CD8-positive, alpha-beta memory T cell (primary cell): Measurements from ENCODE around the gene ITGB7. TPM values are rescaled to one million over a fixed set of nuclear protein-coding genes. Genes with fewer than 3 reads are reported as not detected.

Source experiments
- CTCF ChIA-PET: fragments of 350-600 bp; sonication (Branson Sonifier 250); formaldehyde crosslinking; loops from one replicate; lab custom pipeline; 2021; ENCODE audit warnings: antibody characterized with exemption; lab: Charles Lee
- POLR2A ChIA-PET: fragments of 350-600 bp; sonication (Branson Sonifier 250); formaldehyde crosslinking; loops from one replicate; lab custom pipeline; 2021; ENCODE audit warnings: antibody characterized with exemption; lab: Charles Lee
- DNase-seq, 5 donors: peaks; one replicate each; pipeline versions ENCODE4 v3.0.0 to v3.0.0-alpha.2; 2020 to 2022; ENCODE audit warnings: mixed read lengths in 1 of 5
- H3K27ac ChIP-seq: one replicate; pipeline ENCODE4 v1.7.0; 2013; ENCODE audit warnings: low read depth, mild to moderate bottlenecking, low read length, moderate library complexity
- H3K27me3 ChIP-seq: 2 replicates; pipeline ENCODE4 v1.7.0; 2013; ENCODE audit warnings: low read length, mild to moderate bottlenecking; ENCODE audit not compliant: insufficient read depth, poor library complexity, severe bottlenecking
- H3K36me3 ChIP-seq: 2 replicates; pipeline ENCODE4 v1.7.0; 2013; ENCODE audit warnings: mild to moderate bottlenecking, low read length, moderate library complexity; ENCODE audit not compliant: insufficient read depth
- H3K4me1 ChIP-seq: 2 replicates; pipeline ENCODE4 v1.7.0; 2013; ENCODE audit warnings: mild to moderate bottlenecking, low read length, moderate library complexity; ENCODE audit not compliant: insufficient read depth
- H3K4me3 ChIP-seq: 2 replicates; pipeline ENCODE4 v1.7.0; 2013; ENCODE audit warnings: mild to moderate bottlenecking, low read length
- H3K9me3 ChIP-seq: 2 replicates; pipeline ENCODE4 v1.7.0; 2013; ENCODE audit warnings: mild to moderate bottlenecking, low read length
- H3K27ac Mint-ChIP-seq, 8 donors: one replicate each; pipeline ENCODE4 v1.8.0; 2020 to 2021; ENCODE audit warnings: mixed read lengths in 8 of 8, mild to moderate bottlenecking in 6 of 8, inconsistent platforms in 3 of 8, moderate library complexity in 3 of 8
- H3K27me3 Mint-ChIP-seq, 2 donors: one replicate each; pipeline ENCODE4 v1.8.0; 2020 to 2021; ENCODE audit warnings: mixed read lengths in 2 of 2, mild to moderate bottlenecking in 1 of 2, moderate library complexity in 1 of 2
- H3K36me3 Mint-ChIP-seq, 3 donors: one replicate each; pipeline ENCODE4 v1.8.0; 2020 to 2021; ENCODE audit warnings: mixed read lengths in 3 of 3, inconsistent platforms in 1 of 3, mild to moderate bottlenecking in 1 of 3
- H3K4me1 Mint-ChIP-seq, 3 donors: one replicate each; pipeline ENCODE4 v1.8.0; 2020 to 2021; ENCODE audit warnings: mixed read lengths in 3 of 3, inconsistent platforms in 1 of 3, mild to moderate bottlenecking in 1 of 3
- H3K4me3 Mint-ChIP-seq, 7 donors: one replicate each; pipeline ENCODE4 v1.8.0; 2020 to 2021; ENCODE audit warnings: mixed read lengths in 7 of 7, mild to moderate bottlenecking in 6 of 7, moderate library complexity in 4 of 7, inconsistent platforms in 2 of 7
- H3K9me3 Mint-ChIP-seq, 5 donors: one replicate each; pipeline ENCODE4 v1.8.0; 2020 to 2022; ENCODE audit warnings: mixed read lengths in 5 of 5, mild to moderate bottlenecking in 3 of 5, moderate library complexity in 2 of 5, inconsistent platforms in 1 of 5
- polyA plus RNA-seq: library from polyadenylated mRNA; unstranded; fragments of 300-500 nt; fragmentation: Illumina TruSeq; gene quantifications from one replicate; pipeline ENCODE4 v1.2.3, GENCODE V29; 2021
- total RNA-seq, 2 experiments: library from RNA; stranded (reverse); gene quantifications; one replicate each; pipeline ENCODE4 v1.2.3, GENCODE V29; 2021

ITGB7 gene
- total and polyA plus RNA-seq, 3 experiments from 2014 or later: 292 to 339 (median 339) TPM

DNA sequence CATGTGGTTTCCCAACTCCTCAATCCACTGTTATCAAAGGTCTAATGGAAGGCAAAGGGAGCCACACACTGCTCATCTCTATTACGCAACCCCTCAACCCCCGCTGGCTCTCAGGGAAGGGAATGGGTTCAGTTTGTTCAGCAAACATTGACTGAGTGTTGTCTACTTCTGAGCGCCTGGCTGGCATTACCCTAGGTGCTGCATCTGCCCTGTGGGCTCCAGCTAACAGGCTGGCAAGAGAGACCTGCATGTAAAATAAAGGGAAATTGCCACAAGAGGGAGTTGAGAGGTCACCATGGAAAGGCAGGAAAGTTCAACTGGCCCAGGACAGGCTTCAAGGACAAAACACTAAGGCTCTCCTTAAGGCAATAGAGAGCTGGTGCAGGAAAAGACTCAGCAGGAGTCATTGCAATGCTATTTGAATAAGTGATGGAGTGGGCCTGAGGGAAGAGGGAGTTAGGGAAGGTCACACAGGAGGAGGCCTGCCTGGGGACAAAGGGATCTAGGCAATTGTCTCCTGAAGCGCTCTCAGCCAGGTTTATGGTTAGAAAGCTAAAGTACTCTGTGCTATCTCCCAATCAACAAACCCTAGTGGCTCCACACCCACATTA, 32.1 kb downstream of the ITGB7 start:
- POLR2A ChIA-PET: no interaction called here

DNA sequence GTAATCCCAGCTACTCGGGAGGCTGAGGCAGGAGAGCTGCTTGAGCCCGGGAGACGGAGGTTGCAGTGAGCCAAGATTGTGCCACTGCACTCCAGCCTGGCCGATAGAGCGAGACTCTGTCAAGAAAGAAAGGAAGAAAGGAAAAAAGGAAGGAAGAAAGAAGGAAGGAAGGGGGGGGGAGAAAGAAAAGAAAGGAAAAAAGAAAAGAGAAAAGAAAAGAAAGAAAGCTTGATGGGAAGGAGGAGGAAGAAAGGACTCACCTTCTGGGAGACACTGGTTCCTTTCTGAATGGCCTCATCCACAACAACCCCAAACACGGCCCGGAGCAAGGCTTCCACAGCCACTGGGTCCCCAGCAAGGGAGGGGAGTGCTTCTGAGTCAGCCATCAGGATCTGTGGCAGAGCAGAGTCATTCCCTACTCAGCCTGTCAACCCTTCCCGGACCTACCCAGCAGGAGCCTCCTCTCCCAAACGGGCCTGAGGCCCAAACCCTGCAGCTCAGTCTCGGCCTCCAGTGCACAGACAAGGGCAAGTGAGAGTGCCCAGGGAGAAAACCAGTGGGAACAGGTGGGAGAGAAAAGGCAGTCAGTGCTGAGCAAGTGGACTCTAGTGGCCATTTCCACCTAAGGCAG, 33.9 kb downstream of the ITGB7 start:
- Mint-ChIP-seq H3K27ac (peak overlapping the region in 1 of 8 donors; percentile 37), H3K9me3 (no peaks in the 10 kb centered on the region), H3K36me3 (peaks cover 0 to 15% (median 5%) of the 10 kb centered on the region in 3 donors), H3K4me1 (no peaks in the 10 kb centered on the region), H3K27me3 (no peaks in the 10 kb centered on the region), H3K4me3 (no peak overlapping the region)
- H3K27ac ChIP-seq: no peak overlapping the region
- POLR2A ChIA-PET: no interaction called here
- no peaks in the 10 kb centered on the region for H3K27me3 ChIP-seq
- CTCF ChIA-PET: interaction anchor here (1.1 kb wide), 1 partner anchor 25 kb away, joined by 3 read pairs; no protein-coding TSS in a partner anchor
- no peaks in the 10 kb centered on the region for H3K4me1 ChIP-seq
- no peak overlapping the region for H3K4me3 ChIP-seq
- no peak for DNase-seq
- no peaks in the 10 kb centered on the region for H3K9me3 ChIP-seq
- H3K36me3 ChIP-seq: no peaks in the 10 kb centered on the region

More for the DNA sequence above, 32.1 kb downstream of the ITGB7 start:
- H3K4me1 ChIP-seq: peaks cover 10% of the 10 kb centered on the region
- Mint-ChIP-seq H3K27me3 (no peaks in the 10 kb centered on the region), H3K4me1 (peaks cover 10 to 11% (median 10%) of the 10 kb centered on the region in 3 donors), H3K4me3 (peak overlapping the region in 1 of 7 donors; percentile 56), H3K27ac (peak overlapping the region in 2 of 8 donors; percentile 12 to 20), H3K9me3 (no peaks in the 10 kb centered on the region), H3K36me3 (peaks cover 0 to 16% (median 5%) of the 10 kb centered on the region in 3 donors)
- no peaks in the 10 kb centered on the region for H3K36me3 ChIP-seq
- no peak for DNase-seq
- no peaks in the 10 kb centered on the region for H3K27me3 ChIP-seq
- CTCF ChIA-PET: interaction anchor here (0.7 to 1.7 kb wide), 3 partner anchors 15 to 76 kb away, joined by 3 to 7 read pairs (median 3); partner anchors contain the start of gene ITGB7
- no peak overlapping the region for H3K4me3 ChIP-seq
- no peaks in the 10 kb centered on the region for H3K9me3 ChIP-seq
- H3K27ac ChIP-seq: no peak overlapping the region

DNA sequence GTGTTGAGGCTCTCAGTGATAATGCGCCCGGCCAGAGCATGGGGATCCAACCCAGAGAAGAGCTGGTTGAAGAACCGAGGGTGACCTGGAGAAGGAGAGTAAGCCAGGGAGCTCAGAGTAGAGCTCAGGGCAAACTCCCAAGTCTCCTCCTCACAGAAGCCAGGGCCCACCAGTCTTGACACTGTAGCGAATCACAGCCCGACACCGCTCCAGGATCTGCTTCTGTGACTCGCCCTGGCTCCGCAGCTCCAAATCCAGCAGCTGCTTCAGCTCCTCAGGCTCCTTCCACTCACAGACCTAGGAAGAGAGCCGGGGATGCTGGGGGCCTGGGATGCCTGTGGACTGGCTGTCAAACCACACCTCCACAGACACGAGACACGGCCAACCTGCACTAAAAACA, 34.7 kb downstream of the ITGB7 start:
- no peaks in the 10 kb centered on the region for H3K27me3 Mint-ChIP-seq
- peak overlapping the region in 2 of 8 donors; percentile 68 to 77 for H3K27ac Mint-ChIP-seq
- H3K36me3 Mint-ChIP-seq: peaks cover 0 to 15% (median 5%) of the 10 kb centered on the region in 3 donors
- CTCF ChIA-PET: interaction anchor here (0.9 to 1.6 kb wide), 2 partner anchors 8 to 10 kb away, joined by 3 to 4 read pairs; partner anchors contain the start of gene ZNF740
- Histone ChIP-seq H3K27me3 (no peaks in the 10 kb centered on the region), H3K36me3 (no peaks in the 10 kb centered on the region), H3K4me1 (no peaks in the 10 kb centered on the region), H3K9me3 (no peaks in the 10 kb centered on the region), H3K4me3 (no peak overlapping the region), H3K27ac (no peak overlapping the region)
- no peaks in the 10 kb centered on the region for H3K9me3 Mint-ChIP-seq
- no peak for DNase-seq
- H3K4me3 Mint-ChIP-seq: no peak overlapping the region
- POLR2A ChIA-PET: no interaction called here
- no peaks in the 10 kb centered on the region for H3K4me1 Mint-ChIP-seq

DNA sequence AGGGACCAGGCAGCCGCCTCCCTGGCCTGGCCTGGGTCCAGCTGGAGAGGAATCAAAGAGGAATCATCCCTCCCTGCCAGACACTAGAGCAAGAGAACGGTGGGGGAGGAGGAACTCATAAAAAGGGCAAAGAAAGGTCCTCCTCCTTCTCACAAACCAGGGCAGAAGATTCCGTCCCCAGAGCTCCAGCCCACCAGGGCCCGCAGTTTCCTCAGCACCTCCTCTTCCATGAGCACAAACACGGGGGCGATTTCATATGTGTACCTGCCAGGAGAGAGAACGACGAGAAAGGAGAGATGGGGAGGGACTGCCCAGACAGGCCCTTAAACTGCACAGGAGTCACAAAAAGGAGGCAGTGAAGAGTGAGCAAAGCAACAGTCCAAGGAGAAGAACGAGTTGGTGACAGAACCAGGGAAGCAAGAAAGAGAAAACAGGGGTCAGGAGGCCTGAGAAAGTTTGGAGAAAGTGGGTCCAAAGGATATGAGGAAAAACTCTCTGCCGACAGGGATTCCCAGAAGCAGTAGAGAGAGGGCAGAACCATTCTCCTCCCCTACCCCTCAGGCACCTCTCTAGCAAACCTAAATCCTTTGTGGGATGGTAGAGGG, 35.2 kb downstream of the ITGB7 start:
- H3K9me3 Mint-ChIP-seq: no peaks in the 10 kb centered on the region
- H3K4me3 Mint-ChIP-seq: no peak overlapping the region
- no peaks in the 10 kb centered on the region for H3K4me1 ChIP-seq
- H3K27me3 Mint-ChIP-seq: no peaks in the 10 kb centered on the region
- H3K4me1 Mint-ChIP-seq: no peaks in the 10 kb centered on the region
- CTCF ChIA-PET: interaction anchor here (0.9 to 1.6 kb wide), 2 partner anchors 8 to 11 kb away, joined by 3 to 4 read pairs; partner anchors contain the start of gene ZNF740
- no peaks in the 10 kb centered on the region for H3K36me3 ChIP-seq
- POLR2A ChIA-PET: no interaction called here
- peak overlapping the region in 1 of 8 donors; percentile 50 for H3K27ac Mint-ChIP-seq
- no peak for DNase-seq
- no peak overlapping the region for H3K27ac ChIP-seq
- no peaks in the 10 kb centered on the region for H3K9me3 ChIP-seq
- no peak overlapping the region for H3K4me3 ChIP-seq
- H3K27me3 ChIP-seq: no peaks in the 10 kb centered on the region
- peaks cover 0 to 15% (median 5%) of the 10 kb centered on the region in 3 donors for H3K36me3 Mint-ChIP-seq

DNA sequence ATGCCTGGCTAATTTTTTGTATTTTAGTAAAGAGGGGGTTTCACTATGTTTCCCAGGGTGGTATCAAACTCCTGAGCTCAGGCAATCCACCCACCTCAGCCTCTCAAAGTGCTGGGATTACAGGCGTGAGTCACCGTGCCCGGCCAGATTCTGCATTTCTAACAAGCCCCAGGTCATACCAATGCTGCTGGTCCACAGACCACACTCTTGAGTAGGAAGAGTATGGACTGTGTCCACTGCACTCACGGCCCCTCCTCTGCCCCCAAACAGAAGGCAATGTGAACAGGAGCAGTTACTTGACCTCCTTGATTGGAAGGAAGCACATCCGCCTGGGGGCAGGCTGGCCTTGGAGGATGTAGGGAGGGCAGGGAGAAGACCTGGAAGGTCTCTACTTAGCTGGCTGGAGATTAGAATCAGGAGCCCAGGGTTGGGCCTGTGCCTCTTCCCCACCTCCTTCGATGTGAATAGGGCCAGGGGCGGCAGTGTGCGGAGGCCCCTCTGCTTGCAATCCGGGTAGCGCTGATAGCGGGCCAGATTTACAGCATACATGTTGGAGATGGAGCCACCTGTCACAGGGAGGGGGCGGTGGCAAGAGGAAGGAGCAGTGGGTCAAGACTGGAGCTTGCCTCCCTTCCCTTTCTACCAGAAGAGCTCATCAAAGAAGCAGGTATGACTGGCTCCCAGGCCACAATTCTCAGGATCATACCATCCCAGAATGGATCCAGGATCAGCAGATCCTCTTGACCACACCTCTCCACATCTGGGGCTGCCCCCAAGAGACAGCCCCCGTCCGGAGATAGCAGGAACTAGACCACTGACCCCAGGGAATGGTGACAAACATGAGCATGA, 36.0 kb downstream of the ITGB7 start:
- H3K4me1 ChIP-seq: no peaks in the 10 kb centered on the region
- no peaks in the 10 kb centered on the region for H3K27me3 Mint-ChIP-seq
- no peaks in the 10 kb centered on the region for H3K4me1 Mint-ChIP-seq
- CTCF ChIA-PET: interaction anchor here (1.6 kb wide), 1 partner anchor 12 kb away, joined by 4 read pairs; no protein-coding TSS in a partner anchor
- H3K36me3 Mint-ChIP-seq: peaks cover 0 to 15% (median 5%) of the 10 kb centered on the region in 3 donors
- H3K27ac ChIP-seq: no peak overlapping the region
- no peak overlapping the region for H3K4me3 ChIP-seq
- H3K9me3 ChIP-seq: no peaks in the 10 kb centered on the region
- no peak for DNase-seq
- POLR2A ChIA-PET: no interaction called here
- no peaks in the 10 kb centered on the region for H3K27me3 ChIP-seq
- no peaks in the 10 kb centered on the region for H3K36me3 ChIP-seq
- no peaks in the 10 kb centered on the region for H3K9me3 Mint-ChIP-seq
- H3K27ac Mint-ChIP-seq: peak overlapping the region in 1 of 8 donors; percentile 50
- H3K4me3 Mint-ChIP-seq: no peak overlapping the region

DNA sequence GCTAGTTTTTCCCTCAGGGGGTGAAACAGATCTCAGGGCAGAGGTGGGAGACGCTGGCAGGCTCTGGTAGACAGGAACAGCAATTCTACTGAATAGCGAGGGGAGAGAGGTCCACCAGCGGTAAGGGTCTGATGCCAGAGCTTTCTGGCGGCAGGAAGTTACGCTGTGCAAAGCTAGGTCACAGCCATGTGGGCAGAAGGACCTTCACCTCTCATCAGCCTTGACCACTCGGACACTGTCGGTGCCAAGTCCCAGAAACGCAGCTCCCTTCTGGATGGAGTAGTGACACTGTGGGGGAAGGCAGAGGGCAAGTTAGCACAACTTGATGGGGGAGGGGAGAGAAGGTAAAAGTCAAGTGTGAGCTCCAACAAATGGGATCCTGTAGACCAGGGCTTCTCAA, 36.8 kb downstream of the ITGB7 start:
- Histone ChIP-seq H3K4me1 (no peaks in the 10 kb centered on the region), H3K36me3 (no peaks in the 10 kb centered on the region), H3K9me3 (no peaks in the 10 kb centered on the region), H3K4me3 (no peak overlapping the region), H3K27ac (no peak overlapping the region), H3K27me3 (no peaks in the 10 kb centered on the region)
- H3K9me3 Mint-ChIP-seq: no peaks in the 10 kb centered on the region
- ChIA-PET CTCF (no interaction called here), POLR2A (interaction anchor here (0.7 kb wide), 1 partner anchor 30 kb away, joined by 5 read pairs; no protein-coding TSS in a partner anchor)
- H3K4me3 Mint-ChIP-seq: no peak overlapping the region
- no peaks in the 10 kb centered on the region for H3K4me1 Mint-ChIP-seq
- H3K36me3 Mint-ChIP-seq: peaks cover 0 to 15% (median 5%) of the 10 kb centered on the region in 3 donors
- no peaks in the 10 kb centered on the region for H3K27me3 Mint-ChIP-seq
- no peak for DNase-seq
- peak overlapping the region in 1 of 8 donors; percentile 17 for H3K27ac Mint-ChIP-seq

DNA sequence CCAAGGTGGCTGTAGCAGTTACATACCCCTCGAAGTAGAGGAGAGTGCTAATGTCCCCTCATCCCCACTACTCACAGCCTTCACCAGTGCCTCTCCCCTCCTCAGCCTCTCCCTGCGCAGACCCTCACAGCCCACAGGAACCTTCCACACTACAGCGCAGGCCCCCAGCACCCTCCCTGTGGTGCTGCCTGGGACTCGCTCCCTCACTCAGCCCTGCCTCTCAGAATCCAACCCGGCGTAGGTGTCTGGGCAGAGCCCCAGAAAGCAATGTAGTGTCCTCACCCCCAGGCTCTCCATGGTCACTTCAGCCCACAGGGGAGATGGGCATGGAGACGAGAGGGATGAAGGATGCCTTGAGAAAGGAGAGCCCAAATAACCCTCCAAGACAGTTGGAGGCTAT, 37.4 kb downstream of the ITGB7 start:
- Histone ChIP-seq H3K36me3 (no peaks in the 10 kb centered on the region), H3K4me1 (no peaks in the 10 kb centered on the region), H3K27me3 (no peaks in the 10 kb centered on the region), H3K4me3 (no peak overlapping the region), H3K27ac (no peak overlapping the region), H3K9me3 (no peaks in the 10 kb centered on the region)
- Mint-ChIP-seq H3K9me3 (no peaks in the 10 kb centered on the region), H3K27ac (no peak overlapping the region), H3K4me1 (no peaks in the 10 kb centered on the region), H3K27me3 (no peaks in the 10 kb centered on the region), H3K36me3 (peaks cover 0 to 15% (median 5%) of the 10 kb centered on the region in 3 donors), H3K4me3 (no peak overlapping the region)
- ChIA-PET CTCF (no interaction called here), POLR2A (no interaction called here)
- no peak for DNase-seq
